GM18505 (cell line): ENCODE data around the gene FUT1.
"Not testable (repeated sequence)": the region's sequence is repeated elsewhere in the genome, so short reads cannot be mapped to it uniquely, and the experiment has no call there.

Experiments
- ATAC-seq: cut with Tn5 transposase; IDR thresholded peaks from one replicate; pipeline ENCODE4 v1.9.1; 2021; ENCODE audit not compliant: unreplicated experiment
- POLR2A ChIP-seq: IDR thresholded peaks from 4 replicates; pipeline ENCODE4 v1.6.1; 2011; ENCODE audit warnings: borderline replicate concordance; ENCODE audit not compliant: insufficient read depth, insufficient read length; ENCODE audit errors: extremely low read depth

FUT1 gene

DNA sequence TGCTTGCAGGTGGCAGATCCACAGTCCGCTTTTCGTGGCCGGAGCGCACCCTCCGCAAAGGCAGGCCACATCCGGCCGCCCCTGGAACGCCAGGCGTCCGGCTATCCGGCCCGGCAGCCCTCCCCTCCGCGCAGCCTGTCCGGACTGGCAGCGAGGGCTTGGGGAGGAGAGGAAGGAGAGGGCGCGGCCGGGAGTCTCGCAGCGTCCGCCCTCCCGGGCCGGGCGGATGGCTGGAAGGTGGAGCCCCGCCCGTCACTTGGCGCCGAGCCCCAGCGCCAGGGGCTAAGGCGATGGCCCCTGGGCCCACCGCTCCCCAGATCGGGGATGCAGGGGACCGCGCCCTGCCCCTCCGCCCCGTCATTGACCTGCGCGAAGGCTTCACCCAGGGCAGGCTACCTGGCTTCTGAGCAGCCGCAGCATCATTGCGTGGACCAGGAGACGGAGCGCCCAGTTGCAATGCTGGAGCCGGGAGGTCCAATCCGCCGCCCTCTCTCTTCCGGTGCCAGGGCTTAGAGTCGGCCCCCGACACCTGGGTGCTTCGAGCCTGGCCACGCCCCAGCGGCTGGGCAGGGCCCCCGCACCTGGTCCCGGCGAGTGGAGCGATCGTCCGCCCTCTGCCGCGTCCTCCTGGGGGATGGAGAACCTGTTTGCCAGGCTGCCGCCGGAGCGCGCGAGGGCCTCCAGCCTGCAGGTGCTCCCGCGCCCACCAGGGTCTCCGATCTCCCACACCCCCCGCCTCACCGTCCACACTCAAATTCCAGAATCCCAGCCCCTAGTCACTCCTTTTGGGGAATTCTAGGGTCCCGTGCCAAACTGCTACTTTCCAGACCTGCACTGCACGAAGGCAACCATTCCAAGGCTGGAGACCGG, at the start of gene FUT1:
Gene FUT1, minus strand, starts transcription at position 146 of the 870 bp plus-strand sequence. CDS start 1,360 bp downstream, outside the sequence.
- no peak for TF ChIP-seq POLR2A
- no peak for ATAC-seq

DNA sequence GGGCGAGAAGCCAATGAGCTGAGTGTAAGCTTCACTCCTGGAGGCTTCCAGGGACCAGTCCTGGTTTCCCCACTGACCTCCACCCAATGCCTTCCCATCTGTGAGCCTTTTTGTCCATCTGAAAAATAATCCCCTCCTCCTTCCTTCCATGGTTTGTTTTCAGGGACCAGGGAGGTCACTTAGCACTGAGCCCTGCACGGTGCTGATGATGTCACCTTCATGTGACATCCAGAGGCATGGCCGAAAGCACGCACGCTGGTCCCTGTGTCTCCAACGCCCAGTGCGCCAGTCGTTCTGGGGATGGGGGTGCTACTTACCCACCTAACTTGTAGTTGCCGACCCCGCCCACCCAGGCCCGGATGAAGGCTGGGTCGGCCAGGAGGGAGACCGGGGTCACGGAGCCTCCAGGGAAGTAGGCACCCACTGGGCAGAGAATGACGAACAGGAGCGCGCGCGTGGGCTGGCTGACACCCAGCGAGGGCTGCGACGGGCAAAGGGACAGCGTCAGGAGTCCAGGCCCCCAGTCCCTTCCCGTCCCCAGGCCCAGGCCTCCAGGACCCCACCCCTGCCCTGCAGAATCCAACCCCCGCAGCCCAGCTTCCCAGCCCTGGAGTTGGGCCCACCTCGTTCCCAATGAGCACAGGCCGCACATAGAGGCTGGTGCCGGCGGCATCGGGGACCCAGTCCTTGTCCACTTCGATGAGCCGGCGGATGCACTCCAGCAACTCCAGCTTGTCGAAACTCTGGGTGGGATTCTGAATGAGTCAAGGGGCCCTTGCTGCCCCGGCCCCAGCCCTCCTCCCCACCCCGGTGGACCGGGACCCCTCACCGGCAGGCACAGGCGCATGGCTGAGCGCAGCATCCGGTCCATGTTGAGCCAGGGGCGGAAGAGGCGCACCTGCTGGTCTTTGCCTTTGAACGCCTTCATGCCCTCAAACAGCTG, 47.2 kb upstream of the FUT1 start:
- no peak for ATAC-seq
- no peak for TF ChIP-seq POLR2A

- no peak for ATAC-seq
- no peak for TF ChIP-seq POLR2A
Measured at GRCh38 chr19:48798937-48799336, 46.5 kb upstream of the FUT1 start.

- no peak for TF ChIP-seq POLR2A
- ATAC-seq: no peak
Measured at GRCh38 chr19:48797103-48797502, 44.7 kb upstream of the FUT1 start.

- ATAC-seq: no peak
- TF ChIP-seq POLR2A: no peak
Measured at GRCh38 chr19:48796298-48797083, 44.0 kb upstream of the FUT1 start.

- no peak for TF ChIP-seq POLR2A
- ATAC-seq: no peak
Measured at GRCh38 chr19:48795685-48796070, 43.2 kb upstream of the FUT1 start.

- peak; percentile 65 for ATAC-seq
Measured at GRCh38 chr19:48795055-48795684, 42.7 kb upstream of the FUT1 start.

DNA sequence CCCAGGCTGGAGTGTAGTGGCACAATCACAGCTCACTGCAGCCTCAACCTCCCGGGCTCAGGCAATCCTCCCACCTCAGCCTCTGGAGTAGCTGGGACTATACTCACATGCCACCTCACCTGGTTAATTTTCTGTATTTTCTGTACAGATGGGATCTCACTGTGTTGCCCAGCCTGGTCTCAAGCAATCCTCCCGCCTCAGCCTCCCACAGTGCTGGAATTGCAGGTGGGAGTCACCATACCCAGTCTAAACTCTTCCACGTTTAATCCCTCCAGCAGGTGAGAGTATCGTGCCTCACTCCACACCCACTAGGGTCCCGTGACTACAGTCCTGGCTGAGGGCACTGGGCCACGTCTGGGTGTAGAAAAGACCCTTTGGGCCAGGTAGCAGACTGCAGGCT, 41.9 kb upstream of the FUT1 start:
- no peak for TF ChIP-seq POLR2A
- no peak for ATAC-seq

More at GRCh38 chr19:48795055-48795684, 42.7 kb upstream of the FUT1 start:
- peak; percentile 40 for TF ChIP-seq POLR2A

DNA sequence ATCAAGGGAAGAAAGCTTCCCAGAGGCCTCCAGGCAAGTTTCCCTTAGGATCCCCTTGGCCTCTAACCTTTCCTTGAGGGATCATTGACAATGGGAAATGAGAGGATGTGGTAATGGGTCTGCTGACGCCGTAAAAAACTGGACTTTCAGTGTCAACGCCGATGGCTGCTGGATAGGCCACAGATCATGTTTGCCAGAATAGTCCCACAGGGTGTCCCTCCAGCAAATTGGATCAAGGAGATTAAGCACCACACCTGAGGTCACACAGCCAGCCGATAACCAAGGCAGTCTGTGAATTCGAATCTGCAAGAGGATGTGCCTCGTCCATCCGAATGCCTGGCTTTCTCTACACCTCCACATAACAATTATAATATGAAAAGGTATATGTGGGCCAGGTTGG, 40.8 kb upstream of the FUT1 start:
- no peak for TF ChIP-seq POLR2A
- ATAC-seq: no peak

GRCh38 chr19:48787331-48787730, 34.9 kb upstream of the FUT1 start:
- ATAC-seq: not testable (repeated sequence)

DNA sequence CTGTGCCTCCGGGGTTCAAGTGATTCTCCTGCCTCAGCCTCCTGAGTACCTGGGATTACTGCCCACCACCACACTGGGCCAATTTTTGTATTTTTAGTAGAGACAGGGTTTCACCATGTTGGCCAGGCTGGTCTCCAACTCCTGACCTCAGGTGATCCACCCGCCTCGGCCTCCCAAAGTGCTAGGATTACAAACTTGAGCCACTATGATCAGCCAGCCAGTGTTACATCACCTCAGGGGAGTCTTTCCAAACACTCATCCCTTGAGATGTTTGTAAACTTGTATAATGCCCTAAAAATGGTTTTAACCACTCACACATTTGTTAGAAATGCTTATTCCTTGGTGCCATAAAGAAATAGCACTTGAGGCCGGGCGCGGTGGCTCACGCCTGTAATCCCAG, 34.0 kb upstream of the FUT1 start:
- not testable (repeated sequence) for ATAC-seq

GRCh38 chr19:48784527-48784926, 32.1 kb upstream of the FUT1 start:
- no peak for ATAC-seq
- TF ChIP-seq POLR2A: no peak

DNA sequence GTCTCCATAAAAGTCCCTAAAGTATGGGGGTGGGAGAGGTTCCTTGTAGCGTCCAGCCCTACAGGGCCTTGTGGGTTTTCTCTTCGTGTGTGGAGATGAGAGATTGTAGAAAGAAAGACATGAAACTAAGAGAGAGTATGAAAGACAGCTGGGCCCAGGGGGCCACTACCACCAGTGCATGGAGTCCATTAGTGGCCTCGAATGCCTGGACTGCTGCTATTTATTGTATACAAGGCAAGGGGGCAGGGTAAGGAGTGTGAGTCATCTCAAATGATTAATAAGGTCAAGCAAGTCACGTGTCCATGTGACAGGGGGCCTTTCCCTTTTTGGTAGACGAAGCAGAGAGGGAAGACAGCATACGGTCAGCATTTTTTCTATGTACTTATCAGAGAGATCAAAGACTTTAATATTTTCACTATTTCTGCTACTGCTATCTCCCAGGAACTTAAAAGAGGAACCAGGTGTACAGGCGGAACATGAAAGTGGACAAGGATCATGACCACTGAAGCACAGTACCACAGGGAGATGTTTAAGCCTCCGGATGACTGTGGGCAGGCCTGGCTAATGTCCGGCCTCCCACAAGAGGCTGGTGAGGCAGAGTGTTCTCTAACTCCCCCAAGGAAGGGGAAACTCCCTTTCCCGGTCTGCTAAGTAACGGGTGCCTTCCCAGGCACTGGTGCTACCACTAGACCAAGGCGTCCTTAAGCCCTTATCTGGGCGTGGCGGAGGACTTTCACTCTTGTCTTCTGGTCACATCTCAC, 28.4 kb upstream of the FUT1 start:
- no peak for ATAC-seq
- TF ChIP-seq POLR2A: no peak

GRCh38 chr19:48779636-48780035, 27.2 kb upstream of the FUT1 start:
- ATAC-seq: no peak
- TF ChIP-seq POLR2A: no peak
